ENCODE results near the gene MYBBP1A.
A peak's percentile ranks its signal among the peaks of the same experiment; 100 is the strongest.

Gene MYBBP1A

GRCh38 chr17:4572131-4572530 is 16.9 kb upstream of the MYBBP1A start:
- no peak for TF ChIP-seq CTCF (IDR thresholded peaks at IDR 0.05; ENCODE audit: low read depth, low read length)
- peaks cover 10% of the 10 kb centered on the region for H3K4me1 ChIP-seq
- H3K36me3 ChIP-seq, result no peaks in the 10 kb centered on the region
- H3K9me3 ChIP-seq, result no peaks in the 10 kb centered on the region
- no peak overlapping the region for H3K4me3 ChIP-seq (ENCODE audit: low read depth, low read length)
- no peaks in the 10 kb centered on the region for H3K27me3 ChIP-seq
- DNase-seq, result no peak

- H3K4me3 ChIP-seq (ENCODE audit: low read depth, low read length), result no peak overlapping the region
- H3K4me1 ChIP-seq, result peaks cover 3% of the 10 kb centered on the region; the same call in 1 of the 2 replicates
- TF ChIP-seq CTCF (IDR thresholded peaks at IDR 0.05; ENCODE audit: low read depth, low read length), result no peak
- DNase-seq, result no peak
- H3K9me3 ChIP-seq, result no peaks in the 10 kb centered on the region
- no peaks in the 10 kb centered on the region for H3K36me3 ChIP-seq
- no peaks in the 10 kb centered on the region for H3K27me3 ChIP-seq
Observed at GRCh38 chr17:4569591-4569990, 14.4 kb upstream of the MYBBP1A start.

- Histone ChIP-seq H3K36me3 (no peaks in the 10 kb centered on the region), H3K9me3 (no peaks in the 10 kb centered on the region), H3K4me1 (peaks cover 3% of the 10 kb centered on the region; the same call in 1 of the 2 replicates), H3K4me3 (ENCODE audit: low read depth, low read length) (no peak overlapping the region), H3K27me3 (no peaks in the 10 kb centered on the region)
- DNase-seq, result peak; percentile 61
- TF ChIP-seq CTCF (IDR thresholded peaks at IDR 0.05; ENCODE audit: low read depth, low read length), result peak; percentile 76
Observed at GRCh38 chr17:4566785-4567184, 11.6 kb upstream of the MYBBP1A start.

GRCh38 chr17:4565209-4566141 is 10.3 kb upstream of the MYBBP1A start:
- Histone ChIP-seq H3K4me1 (peaks cover 3% of the 10 kb centered on the region; the same call in 1 of the 2 replicates), H3K9me3 (no peaks in the 10 kb centered on the region), H3K36me3 (no peaks in the 10 kb centered on the region), H3K4me3 (ENCODE audit: low read depth, low read length) (no peak overlapping the region), H3K27me3 (no peaks in the 10 kb centered on the region)
- peak; percentile 58 for DNase-seq
- TF ChIP-seq CTCF (IDR thresholded peaks at IDR 0.05; ENCODE audit: low read depth, low read length), result peak; percentile 76

GRCh38 chr17:4562015-4562969 is 7.1 kb upstream of the MYBBP1A start:
- Histone ChIP-seq H3K27me3 (no peaks in the 10 kb centered on the region), H3K36me3 (no peaks in the 10 kb centered on the region), H3K9me3 (no peaks in the 10 kb centered on the region), H3K4me1 (peaks cover 3% of the 10 kb centered on the region; the same call in 1 of the 2 replicates), H3K4me3 (ENCODE audit: low read depth, low read length) (no peak overlapping the region)
- no peak for DNase-seq
- no peak for TF ChIP-seq CTCF (IDR thresholded peaks at IDR 0.05; ENCODE audit: low read depth, low read length)
